GM18868 (cell line): Measurements from ENCODE around the gene TACC2.

ENCODE experiments used
- ATAC-seq: cut with Tn5 transposase; IDR thresholded peaks from one replicate; pipeline ENCODE4 v1.9.1; 2021; ENCODE audit warnings: mild to moderate bottlenecking, moderate library complexity; ENCODE audit not compliant: unreplicated experiment

Gene TACC2

DNA sequence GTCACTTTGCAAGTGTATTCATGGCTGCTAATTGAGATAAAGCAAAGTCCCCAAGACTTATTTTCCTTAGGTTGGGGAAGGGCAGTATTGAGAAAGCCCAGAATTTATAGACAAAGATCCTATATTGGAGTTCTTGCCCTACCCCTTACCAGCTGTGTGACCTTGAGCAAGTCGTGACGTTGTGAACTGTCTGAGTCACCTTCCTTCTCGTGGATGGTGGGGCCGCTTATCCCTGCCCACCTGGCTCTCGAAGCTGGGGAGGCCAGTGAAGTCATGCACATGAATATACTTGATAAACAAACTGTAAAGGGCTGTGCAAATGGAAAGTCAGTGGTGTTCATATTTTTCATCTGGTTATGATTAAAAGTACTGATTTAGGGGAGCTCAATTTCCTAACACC, 127.4 kb downstream of the TACC2 start:
- ATAC-seq = no peak

DNA sequence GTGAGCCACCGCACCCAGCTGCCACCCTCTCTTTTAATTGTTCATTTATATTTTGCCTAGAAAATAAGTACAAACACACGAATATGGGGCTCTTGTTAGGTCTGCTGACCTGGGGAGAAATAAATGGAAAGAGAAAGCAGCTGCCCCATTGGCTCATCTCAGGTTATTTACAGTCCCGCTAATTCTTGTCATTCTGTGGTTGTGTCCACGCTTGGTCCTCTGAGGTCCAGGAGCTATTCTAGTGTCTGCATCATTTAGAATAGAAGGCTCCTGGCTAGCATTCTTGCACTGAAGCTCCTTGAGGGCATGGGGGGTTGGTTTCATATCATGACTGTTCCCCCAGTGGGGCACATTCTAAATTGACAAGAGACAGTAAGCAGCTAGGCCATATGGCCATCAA, 128.5 kb downstream of the TACC2 start:
- ATAC-seq = no peak

- no peak for ATAC-seq
Measured at GRCh38 chr10:122120008-122120744, 131.2 kb downstream of the TACC2 start.

DNA sequence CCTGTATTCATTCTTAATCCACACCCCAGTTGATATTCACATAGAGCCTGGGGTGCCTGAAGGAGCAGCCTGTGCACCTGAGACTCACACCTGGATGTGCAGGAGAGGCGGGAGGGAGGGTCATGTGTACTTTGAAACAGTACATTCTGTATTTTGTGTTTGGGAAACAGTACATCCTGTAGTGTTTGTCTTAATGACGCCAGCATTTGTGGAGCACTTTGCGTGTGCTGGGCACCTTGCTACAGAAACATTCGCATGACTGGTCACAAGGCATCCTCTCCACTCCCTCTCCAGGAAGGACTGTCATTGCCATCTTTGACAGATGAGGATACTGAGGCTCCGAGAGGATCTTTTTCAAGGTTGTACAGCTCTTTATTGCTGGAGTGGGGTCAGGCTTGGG, 132.1 kb downstream of the TACC2 start:
- ATAC-seq = no peak

GRCh38 chr10:122122493-122122892, 133.5 kb downstream of the TACC2 start:
- no peak for ATAC-seq

DNA sequence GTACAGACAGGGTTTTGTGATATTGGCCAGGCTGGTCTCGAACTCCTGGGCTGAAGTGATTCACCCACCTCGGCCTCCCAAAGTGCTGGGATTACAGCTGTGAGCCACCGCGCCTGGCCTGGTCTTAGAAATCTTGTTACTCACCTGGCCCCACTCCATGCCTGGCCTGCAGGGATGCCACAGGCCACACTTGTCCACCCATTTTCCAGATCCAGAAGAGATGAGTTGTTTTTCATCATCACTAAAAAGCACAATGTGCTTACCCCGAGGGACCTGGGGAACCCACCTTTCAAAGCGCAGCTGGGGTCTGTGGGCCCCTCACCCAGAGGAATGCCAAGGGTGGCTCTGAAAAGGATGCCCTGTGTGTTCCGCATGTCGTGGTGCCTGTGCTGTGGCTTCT, 134.2 kb downstream of the TACC2 start:
- no peak for ATAC-seq

DNA sequence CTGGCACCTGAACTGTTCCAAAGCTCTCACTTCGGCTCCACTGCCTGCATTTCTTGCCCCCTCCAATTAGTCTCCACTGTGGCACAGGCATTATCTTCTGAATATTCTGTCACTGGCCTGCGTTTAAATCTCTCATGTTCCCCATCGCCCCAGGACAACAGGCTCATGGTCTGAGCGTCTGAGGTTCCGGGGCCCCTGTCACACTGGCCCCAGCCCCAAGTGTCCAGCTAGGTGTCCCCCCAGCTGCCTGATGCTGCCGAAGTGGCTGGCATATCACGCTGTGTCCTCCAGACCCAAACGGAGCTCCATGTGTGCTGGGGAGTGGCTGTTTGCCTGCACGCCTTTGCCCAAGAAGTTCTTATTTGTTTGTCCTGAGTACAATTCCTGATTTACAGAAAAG, 135.4 kb downstream of the TACC2 start:
- no peak for ATAC-seq

DNA sequence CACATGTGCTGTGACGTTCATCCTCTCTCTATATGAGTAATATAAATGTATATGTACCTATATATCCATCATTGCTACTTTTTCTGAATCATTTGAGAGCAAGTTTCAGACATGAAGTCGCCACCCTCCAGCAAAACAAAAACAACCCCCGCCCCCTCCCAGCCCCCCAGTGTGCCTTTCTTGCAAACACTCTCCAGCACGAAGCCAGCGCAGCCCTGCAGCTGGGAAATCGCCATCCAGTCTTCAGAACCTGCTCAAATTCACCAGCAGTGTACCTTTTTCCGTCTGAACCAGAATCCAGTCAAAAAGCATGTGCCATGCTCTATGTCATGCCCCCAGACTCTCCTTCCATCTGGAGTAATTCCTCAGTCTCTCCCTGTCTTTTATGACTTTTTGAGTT, 135.8 kb downstream of the TACC2 start:
- no peak for ATAC-seq

- ATAC-seq = no peak
Measured at GRCh38 chr10:122126763-122127659, 138.0 kb downstream of the TACC2 start.

- no peak for ATAC-seq
Measured at GRCh38 chr10:122127943-122128342, 139.0 kb downstream of the TACC2 start.

DNA sequence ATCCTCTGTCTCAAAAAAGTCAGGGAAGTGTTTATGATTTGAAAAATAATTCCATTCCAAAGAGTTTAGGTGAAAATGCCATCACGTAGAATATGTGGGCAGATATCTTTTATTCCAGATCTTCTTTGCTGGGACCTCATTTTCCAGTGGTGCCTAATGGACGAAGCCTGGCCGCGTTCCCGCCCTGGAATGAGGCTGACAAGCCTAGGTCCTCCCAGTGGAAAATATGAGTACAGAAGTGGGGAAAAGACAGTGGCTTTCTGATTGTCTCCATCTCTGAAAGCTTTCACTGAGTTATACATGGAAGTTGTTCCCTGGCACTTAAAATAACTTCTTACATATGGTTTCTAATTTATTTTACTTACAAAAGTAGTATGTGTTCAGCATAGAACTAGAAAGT, 139.4 kb downstream of the TACC2 start:
- no peak for ATAC-seq

DNA sequence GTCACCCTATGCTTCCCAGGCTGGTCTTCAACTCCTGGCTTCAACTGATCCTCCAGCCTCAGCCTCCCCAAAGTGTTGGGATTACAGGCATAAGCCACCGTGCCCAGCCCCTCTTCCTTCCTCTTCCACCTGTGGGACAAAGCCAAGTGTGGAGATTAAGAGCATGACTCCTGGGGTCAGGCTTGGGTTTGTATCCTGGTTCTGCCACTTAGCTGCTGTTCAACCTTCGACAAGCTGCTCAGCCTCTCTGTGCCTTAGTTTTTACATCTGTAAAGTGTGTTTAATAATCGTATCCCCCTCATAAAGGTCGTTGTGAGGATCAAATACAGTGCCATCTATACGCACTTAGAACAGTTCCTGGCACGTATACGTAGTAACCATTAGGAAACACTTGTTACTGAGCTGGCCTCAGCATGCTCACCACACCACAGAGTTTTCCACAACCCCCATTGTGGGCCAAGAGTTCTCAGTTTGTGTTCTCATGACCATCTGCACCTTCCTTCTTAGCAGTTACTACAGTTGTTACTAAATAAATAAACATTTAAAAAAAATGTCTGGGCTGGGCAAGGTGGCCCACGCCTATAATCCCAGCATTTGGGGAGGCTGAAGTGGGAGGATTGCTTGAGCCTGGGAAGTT, 141.6 kb downstream of the TACC2 start:
- no peak for ATAC-seq

- no peak for ATAC-seq
Measured at GRCh38 chr10:122132331-122132755, 143.4 kb downstream of the TACC2 start.

DNA sequence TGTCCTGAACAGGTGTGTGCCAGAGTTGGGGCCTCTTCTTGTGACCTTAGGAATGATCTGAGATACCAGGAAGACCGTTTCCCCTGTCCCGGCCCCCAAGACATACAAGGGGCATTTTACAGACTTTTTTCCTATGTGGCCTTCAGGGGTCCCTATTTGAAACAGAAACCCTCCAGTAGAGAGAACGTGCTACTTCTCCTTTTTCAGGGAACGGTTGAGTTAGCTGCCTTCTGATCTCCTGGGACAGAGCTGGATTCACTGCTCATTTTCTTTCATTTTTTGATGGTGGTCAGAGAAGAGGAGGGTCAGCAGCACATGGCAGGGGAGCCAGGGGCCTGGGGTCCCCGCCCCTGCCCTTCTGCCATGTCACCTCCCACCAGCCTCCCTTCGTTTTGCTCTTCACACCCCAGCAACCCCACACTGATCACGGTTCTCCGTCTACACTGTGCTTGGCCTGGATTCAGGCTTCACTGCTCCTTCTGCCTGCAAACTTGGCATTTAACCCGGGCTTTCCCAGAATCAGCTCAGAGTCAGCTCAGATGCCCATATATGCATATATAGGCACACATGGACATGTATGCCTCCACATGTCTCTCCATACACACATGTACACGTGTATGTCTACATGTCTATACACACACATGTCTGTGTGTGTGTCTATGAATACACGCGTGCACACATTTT, 144.1 kb downstream of the TACC2 start:
- no peak for ATAC-seq

DNA sequence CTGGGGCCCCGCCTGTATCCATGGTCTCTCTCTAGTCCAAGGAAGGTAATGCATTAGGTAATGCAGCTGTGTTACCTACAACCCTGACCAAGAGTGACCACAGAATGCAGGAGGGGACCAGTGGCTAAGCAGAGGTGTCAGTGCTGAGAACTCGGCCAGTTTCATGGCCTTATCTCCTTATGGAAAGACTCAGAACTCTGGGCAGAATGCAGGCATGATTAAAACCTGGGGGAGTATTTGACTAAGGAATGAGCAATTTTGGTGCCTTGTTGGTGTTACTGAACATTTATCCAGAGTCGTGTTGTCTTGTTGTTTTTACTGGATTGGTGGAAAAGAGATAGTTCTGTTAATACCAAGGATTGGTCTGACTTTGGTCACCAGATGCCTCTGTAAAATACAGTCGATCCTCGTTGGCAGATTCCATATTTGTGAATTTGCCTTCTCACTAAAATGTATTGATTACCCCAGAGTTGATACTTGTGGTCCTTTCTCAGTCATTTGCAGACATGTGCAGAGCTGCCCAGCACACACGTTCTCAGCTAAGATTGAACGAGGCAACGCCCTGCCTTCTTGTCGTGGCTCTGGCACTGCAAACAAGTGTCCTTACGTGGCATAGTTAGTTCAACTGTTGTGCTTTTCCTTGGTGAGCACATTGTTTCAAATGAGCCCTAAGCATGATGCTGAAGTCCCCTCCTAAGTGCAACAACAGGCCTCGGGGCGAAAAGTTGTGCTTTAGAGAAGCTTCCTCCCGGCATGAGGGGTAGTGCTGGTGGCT, 146.5 kb downstream of the TACC2 start:
- no peak for ATAC-seq

- no peak for ATAC-seq
Measured at GRCh38 chr10:122138831-122139625, 150.1 kb downstream of the TACC2 start.

- ATAC-seq = no peak
Measured at GRCh38 chr10:122139627-122140170, 150.7 kb downstream of the TACC2 start.

DNA sequence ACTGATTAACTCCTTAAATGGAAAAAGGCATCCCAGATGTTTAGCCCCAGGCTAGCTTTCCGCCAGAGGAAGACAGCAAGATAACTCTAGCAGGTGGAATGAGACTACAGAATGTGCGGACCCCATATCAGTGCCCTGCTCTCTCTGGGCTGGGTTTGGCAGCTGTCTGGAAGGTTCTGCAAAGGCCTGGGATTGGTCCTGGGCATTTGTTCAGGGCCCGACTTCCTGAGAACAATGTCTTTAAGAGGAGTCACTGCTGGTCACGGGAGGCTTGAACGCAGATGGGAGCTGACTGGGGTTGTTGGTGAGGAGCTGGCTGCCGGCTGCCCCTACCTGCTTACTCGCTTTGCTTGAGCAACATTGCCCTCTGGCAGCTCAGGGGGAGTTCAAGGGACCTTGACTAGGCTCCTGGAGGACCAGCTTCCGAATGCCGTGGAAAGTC, 151.5 kb downstream of the TACC2 start:
- ATAC-seq = no peak

DNA sequence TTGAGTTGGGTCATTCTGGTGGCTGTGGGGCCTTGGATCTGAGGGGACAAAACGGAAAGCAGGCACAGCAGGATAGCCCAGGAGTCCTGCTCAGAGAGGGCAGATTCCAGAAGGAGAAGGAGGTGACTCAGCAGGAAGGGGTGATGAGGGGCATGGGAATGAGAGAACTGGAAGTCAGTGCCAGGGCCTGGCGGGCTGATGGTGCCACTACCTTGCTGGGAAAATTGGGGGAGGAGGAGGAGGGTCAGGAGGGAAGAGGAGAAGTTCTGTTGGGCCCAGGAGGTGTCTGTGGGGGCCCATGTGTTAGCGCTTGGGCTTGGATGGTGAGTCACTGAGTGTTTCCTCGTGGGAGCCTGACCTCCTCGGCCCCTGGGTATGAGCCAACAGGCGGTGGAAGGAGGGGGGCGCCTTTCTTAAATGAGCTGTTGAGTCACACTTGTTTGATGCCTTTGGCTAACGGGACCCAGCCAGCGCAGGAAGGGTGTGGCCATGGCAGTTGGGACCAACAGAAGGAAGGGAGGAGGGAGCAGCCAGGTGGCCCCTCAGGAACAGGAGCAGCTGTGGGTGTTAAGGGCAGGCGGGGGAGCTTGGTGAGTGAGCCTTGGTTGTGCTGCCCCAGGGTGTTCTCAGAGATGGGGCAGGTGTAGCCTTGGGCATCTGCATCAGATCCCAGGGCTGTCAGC, 152.1 kb downstream of the TACC2 start:
- ATAC-seq = no peak
